ENCODE data around the gene ZNF836. TPM values are rescaled to one million over a fixed set of nuclear protein-coding genes. Genes with fewer than 3 reads are reported as not detected.

ZNF836 gene
- 0.97 TPM in 1 of 2 replicates, not detected in the other for total RNA-seq (2011; cell fraction: chromatin; rRNA removed; ENCODE audit: low replicate concordance)
- total RNA-seq (2011; cell fraction: nucleolus; rRNA removed): not detected in 2 replicates
- 0.15 and 0.69 TPM in 2 replicates for total RNA-seq (2011; cell fraction: nucleoplasm; rRNA removed)
- total RNA-seq (2014; rRNA removed): 0.20 and 0.50 TPM in 2 replicates
- total RNA-seq (2014; rRNA removed; fragmentation: Illumina TruSeq; extraction: Trizol): 0.19 and 0.69 TPM in 2 replicates
- 0.15 and 0.65 TPM in 2 replicates for total RNA-seq (2015; rRNA removed; fragmentation: Illumina TruSeq; extraction: Trizol)
- total RNA-seq (2021): 0.51 and 0.78 TPM in 2 replicates
- not detected in 2 replicates for polyA plus RNA-seq (2011; rRNA removed)
- 0.21 TPM in 1 of 2 replicates, not detected in the other for polyA plus RNA-seq (2011; cell fraction: cytosol; rRNA removed)
- polyA plus RNA-seq (2011; cell fraction: nucleus; rRNA removed): 0.18 TPM in 1 of 2 replicates, not detected in the other
- polyA plus RNA-seq (2012): 0.68 and 1.7 TPM in 2 replicates
- polyA plus RNA-seq (2014; fragmentation: Illumina TruSeq; extraction: Trizol): 0.67 and 1.1 TPM in 2 replicates
- under 1 TPM; 0.24 to 0.64 TPM for polyA plus RNA-seq (2014; fragmentation: Nextera tagmentation; extraction: Ambion mirVana)
- not detected in 2 replicates for polyA plus RNA-seq (2014; rRNA removed)
- 0.06 TPM in 1 of 2 replicates, not detected in the other for polyA minus RNA-seq (2011; rRNA and poly(A)+ RNA removed)
- not detected in 2 replicates for polyA minus RNA-seq (2011; cell fraction: cytosol; rRNA and poly(A)+ RNA removed)
- polyA minus RNA-seq (2011; cell fraction: nucleus; rRNA and poly(A)+ RNA removed): not detected in 2 replicates
- percentile 29 among the genes with signal in this experiment for Bru-seq, nascent RNA
- percentile 32 among the genes with signal in this experiment for BruChase-seq, experiment 1, labeled RNA remaining after a 2-hour chase
- BruChase-seq, experiment 2, labeled RNA remaining after a 6-hour chase: percentile 28 among the genes with signal in this experiment
- long read RNA-seq, experiment 1: 0 reads
- long read RNA-seq, experiment 2: 0 reads
- long read RNA-seq, experiment 3: 0 reads

DNA sequence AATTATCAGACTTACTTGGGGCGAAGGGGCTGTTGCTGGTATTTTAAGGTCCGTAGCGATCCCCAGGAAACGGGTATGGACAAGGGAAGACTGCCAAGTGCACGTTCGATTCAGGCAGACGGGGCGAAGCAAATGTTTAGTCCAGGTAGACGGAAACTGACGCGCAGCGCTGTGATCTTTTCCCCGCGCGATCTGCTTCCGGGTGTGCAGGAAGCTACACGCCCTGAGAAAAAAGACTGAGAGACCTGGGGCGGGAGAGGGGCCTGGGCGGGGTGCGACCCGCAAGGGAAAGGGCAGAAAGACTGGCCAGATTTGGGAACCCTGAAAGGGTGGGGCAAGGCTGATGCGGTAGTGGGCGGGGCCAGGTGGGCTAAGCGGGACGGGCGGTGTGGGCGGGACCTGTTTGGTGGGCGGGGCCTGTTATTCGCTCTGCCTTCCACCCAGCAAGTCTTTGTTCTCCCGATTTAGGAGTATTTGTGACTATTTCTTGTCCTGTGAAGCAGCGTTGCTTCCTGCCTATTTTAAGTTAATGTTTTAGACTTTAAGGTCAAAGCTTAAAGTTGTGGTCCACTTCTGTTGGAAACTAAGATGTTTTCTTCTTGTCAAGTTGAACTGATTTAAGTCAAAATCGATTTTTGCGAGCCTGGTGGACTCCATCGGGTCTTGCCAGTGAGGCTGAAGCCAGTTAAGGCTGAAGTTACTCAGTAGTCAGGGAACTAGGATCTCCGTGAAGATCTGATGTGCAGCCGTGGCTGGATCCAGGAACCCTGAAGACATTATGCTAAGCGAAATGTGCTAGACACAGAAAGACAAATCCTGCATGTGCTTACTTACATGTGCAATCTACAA lies at the start of gene ZNF836:
Gene ZNF836 (minus strand): TSS at position 301 of the 849 bp plus-strand sequence. CDS start 3,549 bp downstream, outside the sequence.
- no peaks in the 10 kb centered on the region for H4K20me1 ChIP-seq (replicated peaks; ENCODE audit: control insufficient read depth, insufficient read depth, low read length)
- FAIRE-seq (no peak), DNase-seq (ENCODE audit: extremely low read depth in 1 of 4, low spot score in 3 of 4) (peak; percentile 59 to 76 (median 73)), ATAC-seq (peak; percentile 97)
- H3K79me2 ChIP-seq (ENCODE audit: control insufficient read depth, insufficient read depth, low read length): no peaks in the 10 kb centered on the region
- H3K4me2 ChIP-seq (ENCODE audit: insufficient read depth, low read length): peak within 1 kb of the TSS; percentile 78
- H3K4me3 ChIP-seq: peak within 1 kb of the TSS; percentile 52
- H3K36me3 ChIP-seq (ENCODE audit: control insufficient read depth, insufficient read depth, low read length): no peaks in the 10 kb centered on the region
- BruUV-seq (replicated peaks): no TSS peak
- CTCF ChIA-PET (ENCODE audit: low intra/inter-chr PET ratio): no interaction called here
- H3K27ac ChIP-seq (ENCODE audit: extremely low read depth, low read depth, low read length): no peak within 1 kb of the TSS; the same call in 2 of the 3 replicates
- in situ Hi-C loops (cut with MboI): no loop called here
- no peaks in the 10 kb centered on the region; a peak in 1 of 5 replicates for H3K27me3 ChIP-seq (ENCODE audit: control insufficient read depth in 2 of 2, insufficient read depth in 2 of 2, low read length in 2 of 2)
- H3K9ac ChIP-seq (ENCODE audit: insufficient read depth in 1 of 2, low read depth in 2 of 2, low read length in 2 of 2): peak within 1 kb of the TSS; percentile 43 to 84
- H3K4me1 ChIP-seq (replicated peaks in 1 of 2; ENCODE audit: control insufficient read depth in 2 of 2, insufficient read depth in 2 of 2, low read length in 2 of 2): peaks cover 0 to 4% of the 10 kb centered on the region in 2 experiments; a peak in 2 of 5 replicates
- H2AFZ ChIP-seq (ENCODE audit: low read depth, low read length): peak within 1 kb of the TSS; percentile 89
- no peaks in the 10 kb centered on the region for H3K9me1 ChIP-seq (ENCODE audit: control insufficient read depth, insufficient read depth, low read length)
- 24% methylated on average over 26 of the region's 37 CpGs for WGBS (ENCODE audit: insufficient coverage, low coverage, missing lambda C conversion rate)
- intact Hi-C loops (cut with micrococcal nuclease): no loop called here
- peaks cover 4% of the 10 kb centered on the region for H3K9me3 ChIP-seq (replicated peaks; ENCODE audit: control insufficient read depth, insufficient read depth, low read depth, low read length)
- POLR2A ChIA-PET: interaction anchor here (1.5 kb wide), 1 partner anchor 12 kb away, joined by 3 read pairs; no protein-coding TSS in a partner anchor
- TF ChIP-seq NR2C1 (IDR thresholded peaks at IDR 0.05) (peak; percentile 63), NR2C1 (tag; IDR thresholded peaks at IDR 0.05) (peak; percentile 45), KDM2B (CRISPR knock-in tag; IDR thresholded peaks at IDR 0.05) (no peak), GABPA (tag; conservative IDR thresholded peaks at IDR 0.05; ENCODE audit: low read depth) (peak; percentile 73), PTTG1 (tag; IDR thresholded peaks at IDR 0.05; ENCODE audit: low read depth) (no peak), NR2C2 (CRISPR knock-in tag; IDR thresholded peaks at IDR 0.05) (no peak), NR2C2 (tag; IDR thresholded peaks at IDR 0.05) (peak; percentile 87), VEZF1 (CRISPR knock-in tag; IDR thresholded peaks at IDR 0.05) (peak; percentile 48; the same call in 1 of the 2 replicates)

Data from K562 (cell line).